Stimulated activated CD4-positive, alpha-beta T cell treated with anti-CD3 and anti-CD28 coated beads, Interleukin-15, amount 100 ng/mL, for 48 hours (primary cell): ENCODE measurements around the gene FCRL6.

ENCODE experiments used
- DNase-seq, 2 donors: peaks; one replicate each; pipeline ENCODE4 v3.0.0-alpha.2; 2020; ENCODE audit warnings: low read depth in 2 of 2

FCRL6 gene

DNA sequence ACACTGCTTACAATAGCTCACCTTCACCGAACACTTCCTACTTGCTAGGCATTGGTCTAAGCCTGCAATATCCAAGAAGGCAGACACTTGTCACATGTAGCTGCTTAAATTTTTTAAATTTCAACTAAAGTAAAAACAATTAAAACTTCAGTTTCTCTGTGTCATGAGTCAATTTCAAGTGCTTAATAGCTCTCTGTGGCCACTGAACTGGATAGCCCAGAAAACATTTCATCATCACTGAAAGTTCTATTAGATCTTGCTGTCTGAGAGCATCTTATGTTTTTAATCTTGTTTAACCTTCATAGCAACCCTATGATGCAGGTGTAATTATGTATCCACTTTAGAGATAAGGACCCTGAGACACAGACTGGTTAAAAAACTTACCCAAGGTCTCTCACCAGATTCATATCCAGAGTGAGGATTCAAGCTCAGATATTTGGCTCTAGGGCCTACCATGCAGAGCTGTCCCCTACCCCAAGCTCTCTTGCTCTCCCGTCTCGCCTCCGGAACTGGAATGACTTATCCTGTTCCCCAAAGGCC lies 2.6 kb upstream of the FCRL6 start:
- no peak for DNase-seq

DNA sequence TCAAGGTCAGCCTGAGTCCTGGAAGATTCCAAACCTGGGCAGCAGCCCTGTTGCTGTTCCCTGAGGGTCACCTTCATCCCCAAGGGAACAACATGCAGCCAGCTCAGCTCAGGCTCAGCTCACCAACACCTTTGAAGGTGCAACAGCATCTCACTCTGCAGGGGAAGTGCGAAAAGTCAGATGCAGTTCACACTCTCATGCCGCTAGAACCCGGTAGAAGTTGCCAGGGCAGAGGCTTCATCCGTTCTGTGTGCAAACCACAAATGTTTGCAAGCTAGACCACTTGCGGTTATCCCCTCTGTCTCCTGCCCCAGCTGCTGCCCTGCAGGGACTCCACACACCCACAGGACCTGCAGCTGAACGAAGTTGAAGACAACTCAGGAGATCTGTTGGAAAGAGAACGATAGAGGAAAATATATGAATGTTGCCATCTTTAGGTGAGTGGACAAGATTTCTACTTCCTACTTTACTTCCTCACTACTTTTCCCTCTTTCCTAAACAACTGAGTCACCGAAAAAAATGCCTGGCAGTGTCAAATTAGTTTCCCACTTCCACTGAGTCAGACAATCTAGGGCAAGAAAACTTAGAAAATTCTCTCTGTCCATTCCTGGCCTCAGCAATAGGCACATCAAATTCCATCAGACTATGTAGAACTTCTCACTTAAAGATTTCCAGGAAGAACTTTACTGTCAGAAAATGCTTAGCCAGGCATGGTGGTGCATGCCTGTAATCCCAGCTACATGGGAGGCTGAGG lies 1.8 kb upstream of the FCRL6 start:
- DNase-seq, result no peak

DNA sequence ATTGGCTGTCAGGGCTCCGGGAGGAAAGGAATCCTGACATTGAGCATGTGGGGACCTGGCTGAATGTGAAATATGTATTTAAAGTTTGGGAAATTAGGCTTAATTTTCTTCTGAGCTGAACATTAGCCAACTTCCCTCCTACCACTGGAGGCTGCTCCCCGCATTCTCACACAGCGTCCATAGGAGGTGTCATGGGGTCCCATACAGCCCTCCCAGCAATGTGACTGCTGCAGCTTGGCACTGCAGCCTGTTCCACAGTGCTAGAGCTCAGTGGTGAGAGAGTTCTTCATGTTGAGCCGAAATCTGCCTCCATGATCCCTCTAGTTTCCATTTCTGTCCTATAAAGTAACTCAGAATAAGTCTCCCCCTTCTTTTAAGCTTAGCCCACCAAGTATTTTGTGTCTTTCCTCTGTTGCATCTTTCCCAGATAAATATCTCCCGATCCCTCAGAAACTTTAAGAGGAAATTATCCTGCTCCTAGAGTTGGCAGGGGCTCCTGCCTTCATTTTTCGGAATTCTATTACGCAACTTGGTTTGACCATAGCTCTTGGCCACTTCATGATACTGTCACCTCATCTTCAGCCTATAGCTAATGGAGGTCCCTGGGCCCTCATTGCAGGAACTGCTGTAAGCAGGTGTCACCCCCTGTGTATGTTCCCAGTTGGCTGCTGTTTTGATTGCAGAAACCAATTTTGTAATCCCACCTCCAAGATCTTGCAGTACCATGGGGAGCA lies 2.0 kb downstream of the FCRL6 start:
- DNase-seq, result no peak

DNA sequence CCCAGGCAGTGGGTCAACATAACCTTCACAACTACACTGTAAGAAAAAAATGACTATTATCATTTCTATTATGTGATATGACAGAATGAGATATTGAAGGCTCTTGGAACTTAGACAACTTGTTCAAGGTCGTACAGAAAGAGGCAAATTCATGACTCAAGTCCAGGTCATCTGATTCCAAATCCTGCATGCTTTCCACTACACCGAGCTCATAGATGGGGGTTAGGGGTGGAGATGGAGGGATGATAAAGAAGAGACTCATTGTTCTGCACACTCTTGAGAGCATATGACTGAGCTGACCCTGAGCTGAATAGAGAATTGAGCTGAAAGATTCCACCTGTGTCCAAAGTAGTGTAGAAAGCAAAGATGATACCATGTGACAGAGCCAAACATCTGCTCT lies 2.8 kb downstream of the FCRL6 start:
- no peak for DNase-seq

GRCh38 chr1:159815926-159816325 lies 13.8 kb downstream of the FCRL6 start:
- no peak for DNase-seq

DNA sequence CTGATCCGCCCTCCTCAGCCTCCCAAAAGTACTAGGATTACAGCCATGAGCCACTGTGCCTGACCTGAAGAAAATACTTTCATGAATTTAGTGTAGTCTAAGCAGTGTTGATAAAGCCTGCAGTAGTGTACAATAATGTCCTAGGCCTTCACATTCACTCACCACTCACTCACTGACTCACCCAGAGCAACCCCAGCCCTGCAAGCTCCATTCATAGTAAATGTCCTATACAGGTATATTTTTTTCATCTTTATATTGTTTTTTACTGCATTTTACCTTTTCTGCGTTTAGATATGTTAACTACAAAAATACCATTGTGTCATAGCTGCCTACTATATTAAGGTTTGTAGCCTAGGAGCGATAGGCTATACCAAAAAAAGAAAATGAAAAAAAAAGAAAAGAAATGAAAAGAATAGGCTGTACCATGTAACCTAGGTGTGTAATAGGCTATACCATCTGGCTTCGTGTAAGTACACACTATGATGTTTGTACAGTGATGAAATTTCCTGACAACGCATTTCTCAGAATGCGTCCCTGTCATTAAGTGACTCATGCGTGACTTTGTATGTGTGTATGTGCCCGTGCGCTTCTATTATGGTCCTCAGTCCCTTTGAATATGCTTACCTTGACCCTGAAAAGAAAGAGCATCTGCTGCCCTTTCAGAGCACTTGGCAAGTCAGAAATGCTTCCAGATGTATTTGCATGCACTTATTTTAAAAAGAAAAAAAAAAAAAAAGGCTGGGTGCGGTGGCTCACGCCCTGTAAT lies 15.3 kb downstream of the FCRL6 start:
- DNase-seq, result no peak

GRCh38 chr1:159821171-159821867 lies 19.2 kb downstream of the FCRL6 start:
- peak in 1 of 2 donors; percentile 16 for DNase-seq

- DNase-seq, result no peak
Observed at GRCh38 chr1:159823406-159823805, 21.2 kb downstream of the FCRL6 start.

DNA sequence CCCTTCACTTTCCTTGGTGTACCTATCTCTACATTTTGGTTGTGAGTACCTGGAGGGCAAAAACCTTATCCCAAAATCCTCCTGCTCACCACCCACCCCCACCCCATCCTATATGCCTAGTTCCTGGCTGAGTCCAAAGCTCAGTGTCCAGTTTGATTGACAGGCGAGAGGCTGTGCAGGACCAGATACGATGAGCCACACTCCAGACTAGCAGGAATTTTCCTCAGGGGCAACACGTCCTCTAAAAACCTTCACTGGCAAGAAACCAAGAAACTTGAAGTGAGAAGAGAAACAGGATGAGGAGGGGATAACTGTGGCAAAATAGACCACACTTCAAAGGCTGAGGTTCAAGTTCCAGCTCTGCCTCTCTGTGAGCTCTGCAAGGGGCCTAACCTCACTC lies 23.4 kb downstream of the FCRL6 start:
- DNase-seq, result no peak

- peak; percentile 31 to 34 for DNase-seq
Observed at GRCh38 chr1:159826441-159827101, 24.4 kb downstream of the FCRL6 start, which contains the start of gene SLAMF8. SLAMF8 (plus strand) TSS chr1:159826873; CDS start chr1:159826899, 26 bp downstream.

- DNase-seq, result no peak
Observed at GRCh38 chr1:159827102-159827490, 24.9 kb downstream of the FCRL6 start.

GRCh38 chr1:159827549-159827948 lies 25.4 kb downstream of the FCRL6 start:
- DNase-seq, result no peak

GRCh38 chr1:159828176-159828575 lies 26.0 kb downstream of the FCRL6 start:
- no peak for DNase-seq

DNA sequence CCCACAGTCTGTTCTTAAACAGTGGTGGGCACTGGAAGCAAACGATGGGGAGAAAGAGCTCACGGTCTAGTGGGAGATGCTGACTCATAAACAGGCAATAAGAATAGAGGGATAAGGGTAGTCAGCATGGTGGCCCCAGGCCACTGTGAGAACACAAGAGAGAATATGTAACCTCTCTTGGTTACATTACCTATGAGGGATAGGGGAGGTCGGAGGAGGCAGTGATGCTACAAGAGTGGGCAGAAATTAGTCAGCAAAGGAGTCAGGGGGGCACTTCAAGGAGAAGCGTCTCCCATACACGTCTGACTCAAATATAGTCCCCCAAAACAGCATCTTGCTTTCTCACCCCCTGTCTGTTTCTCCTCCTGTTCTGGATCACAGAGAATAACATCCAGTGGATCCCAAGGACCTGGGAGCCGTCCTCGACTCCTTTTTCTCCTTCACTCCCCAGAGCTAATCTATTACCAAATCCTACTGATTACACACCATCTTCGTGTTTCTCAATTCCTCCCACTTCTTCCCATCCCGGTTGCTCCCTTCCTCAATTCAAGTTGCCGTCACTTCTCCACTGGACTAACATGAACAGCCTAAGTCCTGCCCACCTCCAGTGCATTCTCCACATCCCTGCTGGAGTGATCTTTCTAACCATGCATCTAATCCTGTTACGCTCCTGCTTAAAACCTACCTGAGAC lies 26.6 kb downstream of the FCRL6 start:
- DNase-seq, result no peak

- DNase-seq, result no peak
Observed at GRCh38 chr1:159829273-159829634, 27.1 kb downstream of the FCRL6 start.

- DNase-seq, result no peak
Observed at GRCh38 chr1:159829822-159830465, 27.8 kb downstream of the FCRL6 start.

DNA sequence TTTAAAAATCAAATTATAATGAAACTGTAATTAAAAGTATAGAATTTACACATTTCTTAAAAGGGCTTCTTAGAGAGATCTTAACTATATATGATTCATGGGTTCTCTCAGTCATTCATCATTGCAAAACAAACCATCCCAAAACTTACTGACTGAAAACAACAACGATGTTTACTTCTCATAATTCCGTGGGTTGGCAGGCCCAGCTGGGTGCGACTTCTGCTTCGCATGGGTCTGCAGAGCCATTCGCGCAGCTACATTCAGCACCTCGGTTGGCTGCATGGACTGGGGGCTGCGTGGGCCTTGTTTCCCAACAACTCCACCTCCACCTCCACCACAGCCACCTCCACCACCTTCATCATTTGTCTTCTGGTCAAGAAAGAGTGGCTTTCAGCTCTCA lies 28.6 kb downstream of the FCRL6 start:
- DNase-seq, result no peak

GRCh38 chr1:159831412-159832141 lies 29.4 kb downstream of the FCRL6 start:
- DNase-seq, result no peak

DNA sequence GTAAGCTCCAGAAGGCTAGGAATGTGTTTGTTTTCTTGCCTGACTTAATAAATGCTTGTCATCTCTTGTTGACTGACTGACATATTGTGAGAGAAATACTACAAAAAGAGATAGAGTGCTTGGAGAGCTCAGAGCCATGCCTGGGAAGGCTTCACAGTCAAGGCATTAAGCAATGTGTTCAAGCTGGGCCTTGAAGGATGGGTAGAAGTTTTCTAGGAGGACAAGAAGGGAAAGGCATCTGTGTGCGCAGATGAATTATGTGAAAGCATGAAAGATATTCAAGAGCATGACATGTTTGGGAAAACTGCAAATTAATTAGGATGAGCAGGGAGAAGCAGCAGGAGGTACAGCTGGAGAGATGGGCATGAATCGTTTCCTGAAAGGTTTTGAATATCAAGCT lies 30.1 kb downstream of the FCRL6 start:
- DNase-seq, result no peak
